HG02970 (cell line): ENCODE measurements around the gene IQCE.
A peak's percentile ranks its signal among the peaks of the same experiment; 100 is the strongest.

Experiments
- ATAC-seq: cut with Tn5 transposase; IDR thresholded peaks from one replicate; pipeline ENCODE4 v1.9.1; 2021; ENCODE audit warnings: mild to moderate bottlenecking, moderate library complexity, moderate number of reproducible peaks; ENCODE audit not compliant: unreplicated experiment, low FRiP score

The IQCE gene, protein sequence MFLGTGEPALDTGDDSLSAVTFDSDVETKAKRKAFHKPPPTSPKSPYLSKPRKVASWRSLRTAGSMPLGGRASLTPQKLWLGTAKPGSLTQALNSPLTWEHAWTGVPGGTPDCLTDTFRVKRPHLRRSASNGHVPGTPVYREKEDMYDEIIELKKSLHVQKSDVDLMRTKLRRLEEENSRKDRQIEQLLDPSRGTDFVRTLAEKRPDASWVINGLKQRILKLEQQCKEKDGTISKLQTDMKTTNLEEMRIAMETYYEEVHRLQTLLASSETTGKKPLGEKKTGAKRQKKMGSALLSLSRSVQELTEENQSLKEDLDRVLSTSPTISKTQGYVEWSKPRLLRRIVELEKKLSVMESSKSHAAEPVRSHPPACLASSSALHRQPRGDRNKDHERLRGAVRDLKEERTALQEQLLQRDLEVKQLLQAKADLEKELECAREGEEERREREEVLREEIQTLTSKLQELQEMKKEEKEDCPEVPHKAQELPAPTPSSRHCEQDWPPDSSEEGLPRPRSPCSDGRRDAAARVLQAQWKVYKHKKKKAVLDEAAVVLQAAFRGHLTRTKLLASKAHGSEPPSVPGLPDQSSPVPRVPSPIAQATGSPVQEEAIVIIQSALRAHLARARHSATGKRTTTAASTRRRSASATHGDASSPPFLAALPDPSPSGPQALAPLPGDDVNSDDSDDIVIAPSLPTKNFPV

DNA sequence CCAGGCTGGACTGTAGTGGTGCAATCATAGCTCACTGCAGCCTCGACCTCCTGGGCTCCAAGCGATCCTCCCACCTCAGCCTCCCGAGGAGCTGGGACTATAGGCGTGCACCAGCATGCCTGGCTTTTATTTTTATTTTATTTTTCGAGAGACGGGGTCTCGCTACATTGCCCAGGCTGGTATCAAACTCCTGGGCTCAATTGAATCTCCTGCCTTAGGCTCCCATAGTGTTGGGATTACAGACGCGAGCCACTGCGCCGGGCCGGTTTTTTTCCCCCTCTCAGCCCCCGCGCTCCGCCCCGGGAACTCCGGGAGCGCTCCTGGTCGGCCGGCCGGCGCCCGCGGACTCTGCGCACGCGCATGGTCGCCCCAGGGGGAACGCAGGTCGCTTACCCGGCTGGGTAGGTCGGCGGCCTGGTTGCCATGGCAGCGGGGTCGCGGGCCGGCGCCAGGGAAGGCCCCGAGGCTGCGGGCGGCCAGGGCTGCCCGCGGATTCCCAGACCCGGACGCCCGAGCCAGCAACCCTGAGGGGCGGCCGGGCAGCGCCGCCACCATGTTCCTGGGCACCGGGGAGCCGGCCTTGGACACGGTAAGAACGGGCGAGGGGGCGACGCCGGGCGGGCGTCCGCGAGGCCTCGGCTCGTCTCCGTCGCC lies at the start of gene IQCE:
TSS of gene IQCE (plus strand) at position 351 of the 654 bp plus-strand sequence. CDS start at position 554, 203 bp downstream.
- peak; percentile 53 for ATAC-seq

DNA sequence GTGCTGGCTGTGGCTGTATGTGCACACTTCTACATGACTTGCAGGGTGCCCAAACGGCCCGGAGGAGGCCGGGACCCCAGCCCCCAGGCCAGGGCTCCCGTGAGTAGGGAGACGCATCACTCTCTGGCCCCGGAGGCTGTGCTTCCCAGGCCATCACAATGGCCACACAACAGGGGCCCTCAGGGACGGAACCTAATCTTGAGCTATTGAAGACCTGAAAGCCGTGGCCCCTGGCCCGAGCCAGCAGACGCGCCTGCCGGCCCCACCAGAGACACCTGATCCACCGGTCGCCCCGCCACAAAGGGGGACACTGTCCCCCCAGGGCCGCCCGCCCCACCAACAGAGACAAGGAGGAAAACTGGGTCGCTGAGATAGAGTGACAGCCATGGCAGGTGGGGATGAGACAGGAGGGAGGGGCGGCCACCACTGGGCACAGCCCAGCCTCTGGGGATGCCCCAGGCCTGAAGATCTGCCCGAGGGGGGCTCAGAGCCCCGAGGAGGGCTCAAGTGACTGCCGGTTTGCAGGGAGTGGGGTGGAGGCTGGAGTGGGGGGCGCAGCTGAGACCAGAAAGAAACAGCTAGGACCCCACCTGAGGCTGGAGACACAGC lies 49.4 kb upstream of the IQCE start:
- no peak for ATAC-seq

DNA sequence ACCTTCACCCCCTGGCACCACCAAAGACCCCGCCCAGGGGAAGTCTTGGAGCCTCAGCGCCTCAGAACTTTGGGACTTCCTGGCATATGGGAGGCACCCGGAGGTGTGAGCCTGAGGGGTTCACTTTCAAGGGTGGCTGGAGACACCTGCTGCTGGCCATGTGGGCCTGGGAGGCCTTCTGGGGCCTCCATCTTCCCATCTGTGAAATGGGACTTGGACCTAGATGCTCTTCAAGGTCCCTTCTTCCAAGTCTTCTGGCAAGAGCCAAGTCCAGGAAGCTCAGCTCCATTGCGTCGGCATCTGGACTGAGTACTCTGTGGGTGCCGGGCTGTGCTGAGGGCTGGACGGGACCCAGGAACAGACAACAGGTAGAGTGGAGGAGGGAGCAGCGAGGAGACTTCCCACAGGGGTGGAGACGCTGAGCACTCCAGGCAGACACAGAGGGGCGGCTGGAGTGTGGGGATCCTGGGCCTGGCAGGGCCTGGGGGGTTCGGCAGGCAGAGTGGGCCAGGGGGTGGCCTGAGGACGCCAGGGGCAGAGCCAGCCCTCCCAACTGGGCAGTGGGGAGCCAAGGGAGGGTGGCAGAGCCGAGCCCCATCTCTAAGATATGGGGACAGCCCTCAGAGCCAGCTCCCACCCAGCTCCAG lies 48.5 kb upstream of the IQCE start:
- ATAC-seq, result no peak

DNA sequence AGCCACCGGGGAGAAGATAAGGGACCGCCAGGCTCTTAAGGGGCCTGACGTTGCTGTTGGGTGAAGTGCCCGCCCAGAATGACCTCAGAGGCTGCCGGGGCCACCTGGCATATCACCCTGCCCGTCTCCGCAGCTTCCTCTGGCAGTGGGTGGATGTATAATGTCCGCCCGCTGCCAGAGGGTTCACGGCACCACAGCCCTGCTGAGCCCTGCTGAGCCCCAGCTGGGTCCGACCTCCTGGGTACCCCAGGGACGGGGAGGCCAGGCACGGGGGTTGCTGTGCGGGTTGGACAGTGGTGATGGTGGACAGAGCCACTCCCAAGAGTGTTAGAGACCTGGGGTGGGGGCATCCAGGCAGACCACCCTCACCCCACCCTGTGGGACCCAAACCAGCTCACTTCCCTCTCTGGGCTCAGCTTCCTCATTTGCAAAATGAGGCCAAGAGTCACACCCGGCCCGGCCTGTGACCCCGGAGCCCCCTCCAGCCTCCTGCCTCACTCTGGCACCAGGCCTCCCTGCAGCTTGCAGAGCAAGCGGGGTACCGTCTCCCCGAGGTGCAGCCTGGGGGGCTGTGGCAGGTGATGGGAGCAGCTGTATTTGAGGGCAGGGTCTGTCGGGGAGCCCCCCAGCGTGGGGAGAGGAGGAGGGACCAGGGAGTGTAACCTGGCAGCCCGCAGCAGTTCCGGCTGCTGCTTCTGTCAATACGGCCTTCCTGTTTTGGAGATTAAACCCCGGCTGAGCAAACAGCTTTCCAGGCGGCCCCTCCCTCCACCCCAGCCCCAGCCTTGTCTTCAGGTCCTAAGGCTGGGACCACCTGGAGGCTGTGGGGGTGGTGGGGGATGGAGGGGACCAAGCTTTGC lies 47.6 kb upstream of the IQCE start:
- no peak for ATAC-seq

DNA sequence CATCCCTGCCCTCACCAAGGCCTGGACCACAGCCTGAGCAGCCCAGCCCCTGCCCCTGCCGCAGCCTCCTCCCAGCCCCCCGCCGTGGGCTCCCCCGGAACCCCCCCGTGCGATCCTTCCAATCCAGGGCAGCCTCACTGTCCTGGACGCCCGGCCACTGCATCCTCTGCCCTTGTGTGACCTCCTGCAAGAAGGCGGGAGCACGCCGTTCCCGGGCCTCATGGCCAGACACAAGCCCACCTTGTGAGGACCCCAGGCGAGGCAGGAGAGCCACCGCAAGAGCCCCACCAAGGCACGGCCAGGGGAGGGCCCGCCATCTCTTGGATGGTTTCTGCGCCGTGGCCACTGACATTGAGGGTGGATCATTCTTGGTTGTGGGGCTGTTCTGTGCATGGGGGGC lies 47.0 kb upstream of the IQCE start:
- ATAC-seq, result no peak

DNA sequence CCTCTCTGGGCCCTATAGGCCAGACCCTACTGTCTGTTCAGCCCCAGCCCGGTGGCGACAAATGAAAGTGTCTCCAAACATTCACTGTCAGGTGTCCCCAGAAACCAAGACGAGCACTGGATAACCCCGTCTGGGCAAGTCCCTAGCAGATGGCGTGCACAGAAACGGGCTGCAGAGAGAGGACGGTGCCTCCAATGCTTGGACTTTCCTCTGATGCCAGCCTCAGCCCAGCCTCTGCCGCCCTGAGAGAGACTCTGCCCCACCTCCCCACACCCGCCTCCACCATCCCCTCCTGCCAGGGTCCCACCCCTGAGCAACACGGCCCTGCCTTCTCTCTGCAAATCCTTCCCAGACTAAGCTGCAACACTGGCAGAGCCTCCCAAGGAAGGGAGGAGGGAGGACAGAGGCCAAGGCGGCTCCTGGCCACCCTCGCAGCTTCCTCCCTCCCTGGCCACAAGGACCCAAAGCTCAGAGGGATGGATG lies 46.6 kb upstream of the IQCE start:
- ATAC-seq, result no peak

DNA sequence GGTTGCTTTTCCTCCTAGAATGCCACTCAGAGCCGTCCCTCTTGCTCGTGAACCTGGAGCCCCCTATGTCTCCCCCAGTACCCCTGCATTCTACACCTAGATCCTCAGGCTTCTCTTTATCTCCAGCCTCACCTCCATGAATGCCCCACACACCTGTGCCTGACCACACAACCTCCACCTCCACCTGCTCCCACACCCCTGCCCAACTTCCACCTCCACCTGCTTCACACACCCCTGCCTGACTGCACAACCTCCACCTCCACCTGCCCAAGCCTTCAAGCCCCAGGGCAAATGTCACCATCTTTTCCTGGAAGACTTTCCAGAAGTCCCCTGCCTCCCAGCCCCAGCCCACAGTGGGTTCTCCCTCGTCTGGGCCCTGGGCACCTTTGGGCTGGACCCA lies 46.1 kb upstream of the IQCE start:
- ATAC-seq, result no peak

DNA sequence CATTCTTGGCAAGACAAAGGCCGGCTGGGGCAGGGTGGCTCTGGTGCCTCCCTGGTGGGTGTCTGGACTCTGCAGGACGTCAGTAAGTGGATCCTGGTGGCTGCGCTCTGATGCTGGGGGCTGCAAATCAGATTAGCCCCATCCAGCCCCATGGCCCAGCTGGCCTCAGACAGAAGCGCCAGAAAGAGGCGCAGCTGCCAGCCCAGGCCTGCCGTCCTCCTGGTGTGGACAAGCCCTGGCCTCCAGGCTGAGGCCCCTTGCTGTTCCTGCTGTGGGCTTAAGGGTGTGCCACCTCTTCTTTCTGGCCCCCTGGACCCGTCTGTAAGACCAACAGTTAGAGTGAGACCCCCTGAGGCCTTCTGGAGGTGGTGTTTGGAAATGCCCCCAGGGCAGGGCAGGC lies 45.1 kb upstream of the IQCE start:
- no peak for ATAC-seq

DNA sequence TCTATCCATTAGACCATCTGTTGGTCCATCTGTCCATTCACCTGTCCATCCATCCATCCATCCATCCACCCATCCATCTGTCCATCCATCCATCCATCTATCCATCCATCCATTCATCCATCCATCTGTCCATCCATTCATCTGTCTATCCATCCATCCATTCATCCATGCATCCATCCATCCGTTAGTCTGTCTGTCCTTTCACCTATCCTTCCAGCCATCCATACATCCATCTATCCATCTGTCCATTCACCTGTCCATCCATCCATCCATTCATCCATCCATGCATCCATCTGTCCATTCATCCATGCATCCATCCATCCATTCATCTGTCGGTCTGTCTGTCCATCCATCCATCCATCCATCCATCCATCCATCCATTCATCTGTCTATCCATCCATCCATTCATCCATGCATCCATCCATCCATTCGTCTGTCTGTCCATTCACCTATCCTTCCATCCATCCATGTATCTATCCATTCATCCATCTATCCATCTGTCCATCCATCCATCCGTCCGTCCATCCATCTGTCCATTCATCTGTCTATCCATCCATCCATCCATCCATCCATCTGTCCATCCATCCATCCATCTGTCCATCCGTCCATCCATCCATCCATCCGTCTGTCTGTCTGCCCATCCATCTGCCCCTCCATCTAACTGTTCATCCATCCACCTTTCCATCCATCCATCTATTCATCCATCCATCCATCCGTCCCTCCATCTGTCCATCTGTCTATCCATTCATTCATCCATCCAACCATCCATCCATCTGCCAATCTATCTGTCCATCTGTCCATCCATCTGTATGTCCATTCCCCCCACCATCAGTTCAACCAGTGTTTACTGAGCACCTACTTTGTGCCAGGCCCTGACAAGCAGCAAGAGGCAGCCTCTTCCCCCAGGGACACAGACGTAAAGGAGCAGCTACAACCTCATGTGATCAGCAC lies 44.0 kb upstream of the IQCE start:
- ATAC-seq, result no peak

DNA sequence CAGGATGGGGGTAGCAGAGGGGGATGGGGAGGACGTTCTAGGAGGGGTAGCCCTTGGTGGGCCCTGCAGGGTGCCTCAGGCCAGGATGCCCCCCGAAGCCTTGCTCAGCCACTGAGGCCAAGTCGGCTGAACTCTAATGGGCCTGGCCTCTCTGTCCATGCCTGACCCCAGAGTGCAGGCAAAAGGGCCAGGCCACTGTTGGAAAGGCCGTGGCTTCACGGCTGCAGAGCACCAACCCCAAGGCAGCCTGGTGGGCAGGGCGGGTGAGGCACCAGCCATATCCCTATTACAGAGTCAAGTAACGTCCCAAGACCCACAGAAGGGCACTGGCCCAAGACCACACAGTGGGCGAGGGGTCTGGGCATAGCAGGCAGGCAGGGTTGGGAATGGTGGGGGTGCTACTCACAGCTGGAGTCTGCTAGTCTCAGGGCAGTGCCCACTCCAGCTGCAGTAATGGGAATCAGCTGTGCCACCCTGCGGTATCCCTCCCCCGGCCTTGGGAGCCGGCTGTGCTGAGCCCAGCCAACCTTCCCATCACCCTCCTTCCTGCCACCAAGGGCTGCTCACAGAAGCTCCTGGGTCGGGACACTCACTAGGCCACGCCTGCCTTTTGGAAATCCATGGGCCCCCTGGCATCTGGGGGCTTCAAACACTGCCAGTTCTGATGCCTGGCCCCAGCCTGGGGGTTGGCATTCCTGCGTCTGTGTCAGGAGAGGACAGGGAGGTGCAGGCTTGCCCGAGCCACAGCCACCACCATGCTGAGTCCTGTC lies 43.2 kb upstream of the IQCE start:
- ATAC-seq, result no peak

DNA sequence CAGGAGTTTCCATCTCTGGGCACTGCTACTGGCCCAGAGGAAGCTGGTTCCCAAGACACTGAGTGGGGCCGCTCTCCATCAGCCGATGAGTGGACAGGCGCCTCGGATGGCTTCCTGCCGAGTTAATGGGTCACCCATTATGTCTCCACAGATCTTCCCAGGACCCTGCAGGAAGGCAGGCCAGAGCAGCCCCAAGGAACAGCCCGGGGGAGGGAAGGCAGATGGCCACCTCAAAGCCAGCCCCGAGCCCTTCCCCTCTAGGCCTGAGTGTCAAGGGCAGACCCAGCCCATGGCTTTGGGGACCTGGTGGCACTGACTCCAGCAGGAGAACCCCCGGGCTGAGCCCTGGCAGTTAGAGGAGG lies 42.6 kb upstream of the IQCE start:
- no peak for ATAC-seq

DNA sequence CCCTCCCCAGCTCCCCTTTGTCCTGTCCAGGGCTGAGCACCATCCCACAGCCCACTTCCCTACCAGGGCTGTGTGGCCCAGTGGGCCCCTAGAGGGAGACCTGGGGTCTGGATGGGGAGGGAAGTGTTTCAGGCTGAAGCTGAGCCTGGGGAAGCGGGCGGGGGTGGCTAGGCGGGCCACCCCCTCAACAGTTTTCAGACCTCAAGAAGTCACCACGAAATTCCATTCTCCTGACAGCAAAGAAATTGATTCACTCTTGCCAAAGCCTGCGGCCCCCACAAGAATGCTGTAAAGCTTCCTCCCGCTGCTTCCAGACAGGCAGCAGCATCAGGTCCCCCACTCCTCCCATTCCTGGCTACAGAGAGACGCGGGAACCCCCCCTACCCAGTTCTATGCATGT lies 41.8 kb upstream of the IQCE start:
- no peak for ATAC-seq

DNA sequence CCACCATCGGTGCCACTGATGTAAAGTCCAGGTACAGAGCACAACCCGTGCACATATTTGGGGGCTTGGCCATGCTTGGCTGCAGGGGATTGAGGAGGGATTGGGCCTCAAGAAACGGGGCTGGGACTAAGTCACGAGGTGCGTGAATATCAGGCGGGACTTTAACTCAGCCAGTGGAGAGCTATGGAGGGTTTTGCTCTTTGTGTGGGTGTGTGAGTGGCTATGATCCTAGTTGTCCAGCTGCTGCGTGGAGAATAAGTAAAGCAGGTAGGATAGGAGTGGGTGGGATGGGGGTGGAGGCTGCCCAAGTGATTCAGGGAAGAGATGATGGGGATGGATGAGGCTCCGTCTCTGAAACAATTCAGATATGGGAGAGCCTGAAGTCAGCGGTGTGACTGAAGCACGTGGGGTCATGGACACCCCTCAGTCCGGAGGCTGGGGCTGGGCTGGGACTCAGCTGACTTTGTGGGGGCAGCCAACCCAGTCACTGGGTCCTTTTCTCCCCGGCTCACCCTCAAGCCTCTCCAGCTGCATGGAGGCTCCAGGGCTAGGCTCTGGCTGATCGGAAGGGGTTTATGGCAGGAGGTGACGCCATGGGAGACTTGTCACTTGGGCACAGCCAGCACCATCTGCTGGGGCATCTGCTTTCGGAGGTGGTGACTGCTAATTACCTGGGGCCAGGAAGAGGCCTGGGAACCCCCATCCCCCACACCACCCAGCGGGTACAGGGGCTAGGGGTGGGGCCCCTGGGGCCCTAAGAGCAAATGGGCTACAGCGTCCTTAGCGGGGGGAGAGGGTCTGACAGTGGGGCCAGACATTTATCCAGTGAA lies 40.9 kb upstream of the IQCE start:
- ATAC-seq, result no peak

DNA sequence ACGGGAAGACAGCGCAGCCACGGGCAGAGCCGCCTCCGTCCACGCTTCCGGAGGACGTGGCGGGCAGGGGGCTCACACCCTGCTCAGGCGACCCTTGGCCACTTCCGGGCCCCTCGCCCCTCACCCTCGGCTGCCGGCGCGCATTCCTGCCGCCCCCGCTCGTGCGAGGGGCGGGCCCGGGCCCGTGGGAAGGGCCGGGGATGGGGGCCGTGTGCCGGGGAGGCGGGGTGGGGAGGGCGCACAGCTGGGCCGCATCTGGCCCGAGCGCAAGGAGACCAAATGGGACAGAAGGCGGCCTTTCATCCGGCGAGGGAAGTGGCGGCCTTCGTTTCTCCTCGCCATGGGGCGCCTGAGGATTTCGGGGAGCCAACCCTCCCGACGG lies 40.1 kb upstream of the IQCE start:
- no peak for ATAC-seq

DNA sequence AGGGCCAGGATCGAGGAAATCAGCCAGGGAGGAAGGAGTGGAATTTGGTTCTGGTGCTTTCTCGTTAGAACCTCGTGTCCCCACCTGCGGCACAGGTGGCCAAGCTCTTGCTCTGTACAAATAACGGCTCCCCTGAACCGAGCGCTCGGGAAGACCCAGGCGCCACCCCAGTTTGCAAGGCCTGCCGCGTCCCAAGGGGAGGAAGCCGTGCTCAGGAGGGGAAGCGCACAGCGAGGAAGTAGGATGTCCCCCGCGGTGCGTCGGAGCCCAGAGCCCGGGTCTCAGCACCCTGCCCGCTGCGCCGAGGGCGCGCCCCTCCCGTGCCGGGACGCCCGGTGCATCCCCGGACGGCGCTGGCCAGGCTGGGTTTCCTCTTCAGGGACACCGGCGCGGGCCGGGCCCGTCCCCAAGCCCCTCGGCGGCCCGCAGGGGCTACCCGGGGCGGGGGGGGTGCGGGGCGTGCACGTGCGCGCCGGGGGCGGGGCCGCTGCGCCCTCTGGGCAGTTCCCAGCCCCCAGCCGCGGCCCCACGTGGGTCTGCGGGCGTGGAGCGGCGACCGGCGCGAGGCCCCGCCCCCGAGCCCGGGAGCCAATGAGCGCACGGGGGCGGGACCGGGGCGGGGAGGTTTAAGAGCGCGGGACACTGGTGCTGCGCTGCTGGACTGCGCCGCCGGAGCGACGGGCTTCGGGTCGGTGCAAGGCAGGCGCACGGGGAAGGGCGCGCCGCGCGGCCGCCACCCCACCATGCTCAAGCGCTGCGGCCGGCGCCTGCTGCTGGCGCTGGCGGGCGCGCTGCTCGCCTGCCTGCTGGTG lies 39.5 kb upstream of the IQCE start, which contains the start of gene LFNG:
TSS of gene LFNG (plus strand) at position 656 of the 812 bp plus-strand sequence. CDS start at position 744, 88 bp downstream.
- ATAC-seq, result peak; percentile 78
